ENCODE data around the gene ROGDI.

The ROGDI gene

GRCh38 chr16:4813251-4814003 is 11.0 kb upstream of the ROGDI start:
- DNase-seq = no peak

GRCh38 chr16:4811773-4812172 is 9.3 kb upstream of the ROGDI start:
- no peak for DNase-seq

GRCh38 chr16:4811242-4811641 is 8.8 kb upstream of the ROGDI start:
- DNase-seq = no peak

- DNase-seq = no peak
Measured at GRCh38 chr16:4806280-4806679, 3.8 kb upstream of the ROGDI start.

- no peak for DNase-seq
Measured at GRCh38 chr16:4805231-4805630, 2.8 kb upstream of the ROGDI start.

GRCh38 chr16:4803898-4804762 is 1.7 kb upstream of the ROGDI start:
- no peak for DNase-seq

- DNase-seq = no peak
Measured at GRCh38 chr16:4803401-4803844, 990 bp upstream of the ROGDI start.

- peak; percentile 67 to 84 (median 78) for DNase-seq
Measured at GRCh38 chr16:4802659-4803287, 340 bp upstream of the ROGDI start.

GRCh38 chr16:4801051-4801961 is 1.1 kb downstream of the ROGDI start:
- no peak for DNase-seq

GRCh38 chr16:4800290-4801041 is 2.0 kb downstream of the ROGDI start:
- DNase-seq = no peak

- no peak for DNase-seq
Measured at GRCh38 chr16:4799171-4799855, 3.1 kb downstream of the ROGDI start.

GRCh38 chr16:4798456-4798855 is 4.0 kb downstream of the ROGDI start:
- no peak for DNase-seq

GRCh38 chr16:4797805-4798252 is 4.6 kb downstream of the ROGDI start:
- no peak for DNase-seq

GRCh38 chr16:4796982-4797804 is 5.2 kb downstream of the ROGDI start:
- DNase-seq = no peak

- no peak for DNase-seq
Measured at GRCh38 chr16:4795828-4796572, 6.4 kb downstream of the ROGDI start.

- DNase-seq = no peak
Measured at GRCh38 chr16:4795181-4795827, 7.1 kb downstream of the ROGDI start, which contains the start of gene SMIM22. SMIM22 (plus strand) TSS chr16:4795369; CDS start chr16:4795735, 366 bp downstream.

- no peak for DNase-seq
Measured at GRCh38 chr16:4792951-4793513, 9.4 kb downstream of the ROGDI start.

GRCh38 chr16:4790871-4791270 is 11.6 kb downstream of the ROGDI start:
- no peak for DNase-seq
